GM19035 (cell line): ENCODE measurements around the gene PRKN.

Experiments
- ATAC-seq: cut with Tn5 transposase; IDR thresholded peaks from one replicate; pipeline ENCODE4 v1.9.1; 2021; ENCODE audit not compliant: unreplicated experiment

Gene PRKN

DNA sequence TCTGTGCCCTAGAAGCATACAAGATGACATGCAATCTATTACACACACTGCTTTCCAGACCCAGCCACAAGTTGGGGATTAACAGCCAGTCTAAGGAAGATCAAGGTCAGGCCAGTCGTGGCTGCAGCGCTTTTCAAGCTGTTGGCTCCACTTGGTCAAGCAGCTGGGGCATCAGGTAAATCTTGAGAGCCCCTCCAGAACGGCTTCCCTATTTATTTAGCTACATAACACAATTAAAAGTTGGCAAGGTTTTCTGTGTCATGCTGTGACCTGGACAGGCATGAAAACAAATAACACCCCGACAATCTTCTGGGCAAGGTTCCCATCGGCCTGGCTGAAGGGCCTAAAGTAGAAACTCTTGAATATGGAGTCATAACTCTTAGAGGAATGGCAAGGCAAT lies 524.3 kb downstream of the PRKN start:
- ATAC-seq: no peak

DNA sequence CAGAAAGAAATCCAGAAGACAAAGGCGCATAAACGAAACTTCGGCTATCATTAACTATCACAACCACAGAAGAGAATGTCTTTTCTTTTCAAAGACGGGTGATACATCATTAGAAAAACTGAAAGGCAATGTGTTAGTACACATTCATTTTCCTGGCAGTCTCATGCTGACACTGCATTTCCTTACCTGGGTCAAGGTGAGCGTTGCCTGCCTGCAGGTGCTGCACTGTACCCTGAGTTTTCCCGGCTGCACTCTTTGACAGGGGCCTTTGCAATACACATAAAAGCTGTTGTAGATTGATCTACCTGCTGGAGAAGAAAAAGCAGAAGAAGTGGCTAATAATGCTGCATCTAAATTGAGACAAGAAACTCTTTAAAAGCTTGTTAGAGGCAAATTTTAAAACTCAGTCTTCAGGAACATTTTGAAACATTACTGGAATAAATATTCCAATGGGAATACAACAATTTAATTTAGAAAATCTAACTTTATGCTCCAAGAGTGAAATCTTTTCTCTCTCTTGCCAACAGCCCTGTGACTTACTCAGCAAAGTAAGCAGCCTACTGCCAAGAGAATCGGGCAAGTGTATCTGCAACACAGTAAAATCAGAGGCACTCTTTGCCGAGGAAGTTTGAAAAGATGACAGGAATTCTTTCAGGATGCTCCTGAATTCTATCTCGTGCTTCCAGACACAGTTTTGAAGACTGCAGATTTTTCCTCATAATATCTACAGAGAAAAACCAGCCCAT lies 526.4 kb downstream of the PRKN start:
- ATAC-seq: no peak

DNA sequence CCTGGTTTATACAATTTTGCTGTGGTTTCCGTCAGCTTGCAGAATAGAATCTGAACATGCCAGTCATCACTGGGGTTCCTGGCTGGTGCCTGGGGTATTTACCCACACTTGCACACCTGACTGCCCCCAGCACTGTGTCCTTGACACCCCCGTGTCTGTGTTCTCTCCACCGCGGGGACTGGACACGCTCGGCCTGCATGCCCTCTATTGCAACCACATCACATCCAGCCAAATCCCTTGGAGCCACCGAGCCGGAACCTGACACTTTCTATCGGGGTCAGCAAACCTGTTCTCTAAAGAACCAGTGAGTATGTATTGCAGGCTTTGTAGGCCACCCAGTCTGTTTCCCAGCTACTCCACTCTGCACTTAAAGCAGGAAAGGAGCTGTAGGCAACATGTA lies 527.5 kb downstream of the PRKN start:
- no peak for ATAC-seq

DNA sequence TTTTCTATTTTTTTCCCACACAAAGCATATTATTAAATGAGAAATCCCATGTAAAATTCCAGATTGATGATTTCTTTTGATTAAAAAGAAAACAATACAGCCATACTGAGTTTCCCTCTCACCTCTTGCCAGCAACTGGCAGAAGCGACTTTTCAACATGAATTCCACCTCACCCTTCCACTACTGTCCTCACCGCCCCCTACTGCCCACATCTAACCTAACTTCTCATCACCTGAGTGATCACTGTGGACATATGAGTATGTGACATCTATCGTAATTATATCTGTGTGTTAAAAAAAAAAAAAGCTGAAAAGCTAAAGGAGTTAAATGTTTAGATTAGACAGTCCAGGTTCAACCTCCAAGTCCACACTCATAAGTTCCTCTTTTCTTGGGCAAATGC lies 528.6 kb downstream of the PRKN start:
- no peak for ATAC-seq

DNA sequence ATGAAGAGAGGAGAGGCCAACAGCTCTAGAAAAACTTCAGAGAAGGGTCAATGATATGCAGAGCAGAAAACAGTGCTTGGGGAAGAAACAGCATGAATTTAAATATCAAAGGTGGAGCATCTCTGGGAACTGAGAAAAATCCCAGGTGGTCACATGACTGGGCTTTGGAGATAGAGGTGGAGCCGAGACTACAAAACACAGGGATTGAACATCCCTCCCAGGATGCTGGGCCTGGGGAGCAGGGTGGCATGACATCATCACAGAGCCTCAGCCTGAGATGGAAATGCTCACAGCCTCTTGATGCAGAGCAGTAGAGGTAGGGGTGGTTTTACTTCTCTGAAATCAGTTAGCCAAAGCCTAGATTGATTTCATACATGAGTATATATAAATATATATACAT lies 529.5 kb downstream of the PRKN start:
- no peak for ATAC-seq

DNA sequence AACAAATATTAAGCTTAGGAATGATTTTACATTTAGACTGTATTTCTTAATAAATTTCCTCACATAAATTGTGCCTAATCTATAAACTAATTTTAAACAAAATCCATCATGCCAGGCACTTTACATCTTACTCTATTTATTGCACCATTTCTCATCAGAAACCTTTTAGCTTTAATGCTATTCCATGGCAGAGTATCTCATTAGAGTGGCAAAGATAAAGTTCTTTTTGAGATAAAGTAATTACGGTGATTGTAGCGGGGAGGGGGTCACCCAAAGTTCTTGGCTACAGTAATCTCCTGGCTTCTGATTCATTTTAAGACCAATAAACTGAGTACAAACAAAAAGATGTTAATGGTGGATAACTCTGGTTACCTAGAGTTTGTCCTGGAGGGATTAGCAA lies 532.1 kb downstream of the PRKN start:
- ATAC-seq: no peak

DNA sequence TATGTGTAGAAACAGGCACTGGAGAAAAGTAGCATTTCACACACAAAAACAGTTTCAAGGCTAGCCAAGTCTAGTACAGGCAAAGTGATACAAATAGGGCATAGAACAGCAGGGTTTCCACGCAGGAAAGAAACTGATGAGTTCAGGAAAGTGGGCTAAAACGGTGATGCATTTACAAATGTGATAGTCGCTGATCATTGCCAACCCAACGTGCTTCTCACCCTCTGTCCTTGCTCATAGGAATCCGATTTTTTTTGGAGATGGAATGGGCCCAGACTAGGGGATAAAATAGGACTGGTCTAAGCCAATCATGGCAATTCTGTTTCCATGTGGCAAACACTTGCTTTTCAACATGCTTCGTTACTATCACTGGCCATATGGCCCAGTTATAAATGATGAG lies 536.6 kb downstream of the PRKN start:
- ATAC-seq: no peak

DNA sequence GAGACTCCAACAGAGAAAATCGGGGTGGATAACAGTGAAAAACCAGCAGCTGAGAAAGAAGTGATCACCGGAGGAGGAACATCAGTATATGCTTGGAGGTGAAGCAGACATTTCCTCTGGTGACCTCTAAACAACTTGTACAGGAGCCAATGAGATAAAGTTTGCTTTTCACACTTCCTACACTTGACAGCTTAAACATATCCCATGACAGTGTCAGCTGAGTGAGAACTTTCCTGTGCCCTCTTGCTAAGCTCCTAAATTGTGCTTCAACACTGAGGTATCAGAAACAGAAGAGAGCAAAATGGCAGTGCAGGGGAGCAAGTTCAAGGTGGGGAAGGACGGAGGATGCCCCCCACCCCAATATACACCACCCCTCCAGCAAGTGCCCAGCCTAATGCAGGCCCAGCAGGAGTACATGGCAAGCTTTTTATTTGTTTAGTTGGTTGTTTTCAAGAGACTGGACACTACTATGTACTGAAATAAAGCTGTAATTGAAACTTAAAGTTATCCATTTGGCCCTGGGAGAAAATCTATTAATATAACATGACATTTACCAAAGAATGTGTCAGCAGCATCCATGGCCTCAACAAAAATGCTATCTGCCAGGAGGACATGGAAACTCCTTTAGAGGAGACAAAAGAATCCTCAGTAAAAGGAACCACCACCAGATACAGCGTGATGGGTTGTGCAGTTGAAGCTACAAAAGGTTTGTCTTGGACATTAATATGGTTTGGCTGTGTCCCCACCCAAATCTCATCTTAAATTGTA lies 540.2 kb downstream of the PRKN start:
- no peak for ATAC-seq

DNA sequence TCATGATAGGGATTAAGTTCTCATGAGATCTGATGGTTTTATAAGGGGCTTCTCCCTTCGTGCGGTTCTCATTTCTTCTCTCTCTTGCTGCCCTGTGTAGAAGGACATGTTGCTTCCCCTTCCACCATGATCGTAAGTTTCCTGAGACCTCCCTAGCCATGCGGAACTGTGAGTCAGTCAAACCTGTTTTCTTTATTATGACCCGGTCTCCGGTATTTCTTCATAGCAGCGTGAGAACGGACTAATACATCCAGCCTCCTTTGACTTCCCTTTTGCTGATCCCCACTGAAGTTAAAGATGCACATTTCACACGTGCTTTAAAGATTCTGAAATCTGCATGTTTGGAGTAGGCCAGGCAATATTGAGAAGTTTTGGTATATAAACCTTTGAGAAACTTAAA lies 543.1 kb downstream of the PRKN start:
- no peak for ATAC-seq

DNA sequence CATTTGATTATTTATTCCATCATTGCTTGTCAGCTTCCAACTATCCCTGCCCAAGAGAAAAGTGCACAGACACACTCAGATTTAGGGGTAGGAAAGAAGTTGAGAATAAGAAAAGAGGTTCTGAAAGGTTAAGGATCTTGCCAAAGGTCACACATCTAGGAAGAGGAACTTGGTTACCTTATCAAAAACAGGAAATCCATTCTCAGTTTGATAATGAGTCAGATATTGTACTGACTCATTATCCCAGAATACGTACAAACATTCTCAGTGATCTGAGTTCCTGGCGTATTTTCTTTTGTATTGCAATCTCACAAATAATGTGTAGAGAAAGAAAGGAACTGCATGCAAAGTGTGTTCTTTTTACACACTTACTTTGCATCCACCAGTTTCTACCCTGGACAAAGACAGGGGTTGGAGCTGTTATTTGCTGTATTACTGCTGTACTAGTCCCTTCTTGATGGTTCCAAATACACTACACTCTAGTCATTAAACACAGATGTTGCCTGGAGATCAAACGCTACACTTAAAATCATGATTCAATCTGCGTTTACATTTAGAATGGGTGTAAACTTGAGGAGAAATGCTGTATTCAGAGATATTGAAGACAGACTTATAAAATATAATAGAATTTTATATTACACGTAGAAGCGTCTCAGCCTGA lies 545.7 kb downstream of the PRKN start:
- no peak for ATAC-seq

DNA sequence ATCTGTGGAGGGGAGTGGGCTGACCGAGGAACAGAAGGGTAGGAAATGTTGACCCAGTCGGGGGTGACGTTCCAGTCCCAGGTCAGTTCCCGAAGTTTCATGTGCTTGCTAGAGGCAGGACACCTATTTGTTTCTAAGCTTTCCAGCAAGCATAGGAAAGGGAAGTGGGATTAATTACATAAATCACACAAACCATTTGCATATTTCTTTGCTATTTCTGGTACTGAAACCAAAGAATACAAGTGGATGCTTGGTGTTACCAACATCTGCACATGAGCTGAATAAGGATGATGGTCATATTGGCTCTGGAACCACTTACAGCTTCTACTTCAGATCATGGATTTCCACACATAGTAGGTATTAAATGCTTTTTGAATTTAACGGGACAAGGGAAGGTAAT lies 546.5 kb downstream of the PRKN start:
- ATAC-seq: no peak

DNA sequence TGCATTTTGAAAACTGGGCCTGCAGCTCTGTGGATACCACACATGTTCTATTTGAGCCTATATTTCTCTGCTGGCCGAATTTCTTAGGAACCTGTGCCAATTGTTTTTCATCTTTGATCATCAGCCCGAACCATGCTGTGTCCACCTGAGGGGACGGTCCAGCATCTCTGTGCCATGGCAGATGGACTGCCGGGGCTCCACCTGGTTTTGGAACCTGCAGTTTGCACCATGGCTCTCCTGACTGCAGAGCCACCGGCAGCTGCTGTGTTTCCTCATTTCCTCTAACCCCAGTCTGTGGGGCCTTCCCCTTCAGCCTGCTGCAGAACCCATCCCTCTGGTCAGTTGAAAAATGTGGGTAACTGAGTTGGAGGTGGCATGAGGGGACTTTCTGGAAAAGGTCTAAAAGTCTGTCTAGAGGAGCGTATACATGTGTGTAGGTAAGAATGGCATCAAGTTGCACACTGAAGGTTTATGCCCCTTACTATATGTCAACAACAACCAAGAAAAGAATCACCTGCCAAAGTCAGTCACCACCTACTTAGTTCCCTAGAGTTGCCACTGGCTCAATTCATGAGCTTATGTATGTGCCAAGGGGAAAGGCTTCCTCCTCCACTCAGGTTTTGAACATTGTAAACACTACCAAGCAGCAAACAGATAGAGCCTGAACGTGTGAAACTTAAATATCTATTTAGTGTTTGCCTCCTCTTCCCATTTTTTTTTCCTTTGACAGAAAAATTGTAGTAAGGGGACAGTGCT lies 548.2 kb downstream of the PRKN start:
- no peak for ATAC-seq

DNA sequence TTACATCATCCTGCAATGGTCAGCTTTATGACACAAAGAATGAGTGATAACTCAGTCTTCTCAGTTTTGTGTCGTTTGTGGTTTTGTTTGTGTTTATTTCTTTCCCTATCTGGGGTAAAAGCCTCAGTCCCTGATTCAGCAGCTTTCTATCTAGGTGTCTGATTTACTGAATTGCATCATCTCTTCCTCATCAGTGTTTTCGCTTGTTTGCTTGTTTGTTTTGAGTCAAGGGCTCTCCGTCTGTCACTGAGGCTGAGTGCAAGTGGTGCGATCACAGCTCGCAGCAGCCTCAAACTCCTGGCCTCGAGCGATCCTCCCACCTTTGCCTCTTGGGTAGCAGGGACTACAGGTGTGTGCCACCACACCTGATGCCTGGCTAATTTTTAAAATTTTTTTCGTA lies 548.9 kb downstream of the PRKN start:
- no peak for ATAC-seq

DNA sequence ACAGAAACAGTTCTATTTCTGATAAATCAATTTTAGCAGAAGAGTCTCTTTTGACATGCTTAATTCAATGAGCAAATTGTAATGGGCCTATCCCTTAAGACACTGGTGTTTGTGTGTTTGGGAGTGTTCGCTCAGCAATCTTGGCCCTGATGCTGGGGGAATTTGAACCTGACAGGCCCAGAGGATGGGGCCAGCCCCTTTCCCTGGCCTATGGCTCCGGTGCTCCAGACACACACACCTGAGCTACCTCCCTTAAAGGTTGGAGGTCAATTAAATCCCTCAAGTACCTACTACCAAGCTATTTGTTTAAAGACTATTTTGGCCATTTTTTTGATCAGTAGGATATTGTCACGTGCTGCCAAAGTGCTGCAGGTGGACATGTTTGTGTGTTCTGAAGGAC lies 549.3 kb downstream of the PRKN start:
- ATAC-seq: no peak

DNA sequence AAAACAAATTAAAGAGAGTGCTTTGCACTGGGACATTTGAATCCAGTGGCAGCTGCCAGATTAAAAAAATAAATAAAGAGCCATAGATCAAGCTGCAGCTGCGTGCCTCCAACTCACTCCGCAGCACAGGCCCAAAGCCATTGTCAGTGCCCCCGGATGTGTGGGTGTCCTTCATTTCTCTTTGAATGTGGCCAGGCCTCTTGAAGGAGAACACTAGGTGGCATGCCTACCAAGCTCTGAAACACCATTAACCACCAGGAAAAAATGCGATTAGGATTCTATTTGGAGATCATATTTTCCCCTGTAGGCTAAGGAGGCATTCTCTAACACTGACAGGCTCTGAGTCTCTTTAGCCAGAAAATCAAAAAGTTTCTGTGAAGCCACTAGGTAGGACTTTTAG lies 549.8 kb downstream of the PRKN start:
- ATAC-seq: no peak

DNA sequence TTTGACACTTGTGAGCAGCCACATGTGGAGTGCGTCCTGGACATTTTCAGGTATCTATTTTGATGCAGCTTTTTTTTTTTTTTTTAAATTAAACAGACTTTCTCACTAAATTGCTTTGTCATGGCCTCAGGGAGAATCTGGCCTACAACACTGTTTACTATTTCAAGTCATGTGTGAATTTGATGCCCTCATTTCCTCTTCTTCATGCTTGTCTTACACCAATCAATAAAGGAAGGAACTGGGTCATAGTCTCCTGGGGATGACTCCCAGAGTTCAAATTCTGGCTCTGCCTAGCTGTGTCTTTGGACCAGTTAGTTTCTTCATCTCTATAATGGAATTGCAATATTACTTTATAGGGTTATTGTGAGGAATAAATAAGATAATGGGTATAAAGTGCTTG lies 554.1 kb downstream of the PRKN start:
- no peak for ATAC-seq

DNA sequence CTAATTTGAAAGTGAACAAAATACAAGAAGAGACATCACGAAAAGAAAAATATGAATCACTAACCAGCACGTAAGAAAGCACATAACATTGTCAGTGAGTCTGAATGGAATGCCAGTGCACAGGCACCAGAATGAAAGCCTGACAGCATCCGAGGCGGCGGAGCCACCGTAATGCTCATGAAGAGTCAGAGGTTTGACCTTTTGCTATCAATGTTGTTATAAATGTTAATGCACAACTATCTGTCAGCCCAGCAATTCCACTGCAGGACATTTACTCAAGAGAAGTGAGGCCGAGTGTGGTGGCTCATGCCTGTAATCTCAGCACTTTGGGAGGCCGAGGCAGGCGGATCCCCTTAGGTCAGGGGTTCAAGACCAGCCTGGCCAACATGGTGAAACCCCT lies 562.1 kb downstream of the PRKN start:
- ATAC-seq: no peak

DNA sequence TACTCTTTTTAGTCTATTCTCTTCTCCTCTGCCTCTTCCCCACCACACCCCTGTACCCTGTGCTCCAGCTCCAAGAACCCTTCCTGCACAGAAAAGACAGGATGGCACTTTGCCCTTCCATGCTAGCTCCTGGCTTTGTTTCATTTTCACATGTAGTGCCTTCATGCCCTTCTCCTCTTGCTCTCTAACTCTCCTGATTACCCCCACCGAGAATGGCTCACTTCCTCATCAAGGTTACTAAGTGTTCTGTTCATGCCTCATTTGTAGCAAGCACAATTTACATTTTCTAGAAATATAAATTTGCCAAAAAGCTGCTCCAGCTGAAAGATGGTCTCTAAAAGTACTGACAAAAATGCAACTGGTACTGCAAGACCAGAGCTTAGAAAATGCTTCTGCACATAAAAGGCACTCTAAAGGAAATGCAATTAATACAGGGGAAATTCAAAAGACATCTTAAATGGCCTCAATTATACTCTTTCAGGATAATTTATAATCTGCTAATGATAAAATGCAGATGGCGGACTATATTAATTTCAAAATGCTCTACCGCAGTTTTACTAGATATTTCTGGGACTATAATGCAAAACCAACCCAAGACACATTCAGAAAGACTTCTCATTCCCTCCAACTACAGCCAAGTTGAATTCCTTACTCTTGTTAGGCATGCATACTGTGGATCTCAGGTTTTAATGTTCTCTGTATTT lies 570.2 kb downstream of the PRKN start:
- peak; percentile 71 for ATAC-seq

DNA sequence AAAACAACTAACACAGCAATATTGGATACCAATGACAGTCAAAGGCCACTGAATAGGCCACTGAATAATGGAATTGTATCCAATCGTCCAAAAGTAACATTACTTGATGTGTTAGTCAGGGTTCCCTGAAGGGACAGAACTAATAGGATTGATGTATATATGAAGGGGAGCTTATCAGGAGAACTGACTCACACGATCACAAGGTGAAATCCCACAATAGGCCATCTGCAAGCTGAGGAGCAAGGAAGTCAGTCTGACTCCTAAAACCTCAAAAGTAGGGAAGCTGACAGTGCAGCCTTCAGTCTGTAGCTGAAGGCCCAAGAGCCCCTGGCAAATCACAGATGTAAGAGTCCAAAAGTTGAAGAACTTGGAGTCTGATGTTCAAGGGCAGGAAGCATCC lies 571.4 kb downstream of the PRKN start:
- ATAC-seq: no peak

DNA sequence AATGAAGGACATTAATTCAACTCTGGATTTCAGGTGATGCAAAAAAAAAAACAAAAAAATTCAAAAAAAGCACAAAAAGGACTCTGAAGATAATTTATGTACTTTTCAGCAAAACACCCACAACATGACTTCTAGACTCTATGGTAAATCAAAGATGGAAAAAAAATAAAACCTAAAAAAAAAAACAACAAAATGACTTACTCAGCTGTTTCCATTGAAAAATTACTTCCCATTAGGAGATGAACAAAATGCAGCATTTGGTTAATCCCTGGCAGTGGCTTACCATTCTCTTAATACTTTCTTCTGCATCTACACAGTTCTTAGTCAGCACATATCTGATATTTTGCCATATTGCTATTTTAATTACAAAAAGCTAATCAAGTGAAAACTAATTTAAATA lies 572.6 kb downstream of the PRKN start:
- no peak for ATAC-seq

DNA sequence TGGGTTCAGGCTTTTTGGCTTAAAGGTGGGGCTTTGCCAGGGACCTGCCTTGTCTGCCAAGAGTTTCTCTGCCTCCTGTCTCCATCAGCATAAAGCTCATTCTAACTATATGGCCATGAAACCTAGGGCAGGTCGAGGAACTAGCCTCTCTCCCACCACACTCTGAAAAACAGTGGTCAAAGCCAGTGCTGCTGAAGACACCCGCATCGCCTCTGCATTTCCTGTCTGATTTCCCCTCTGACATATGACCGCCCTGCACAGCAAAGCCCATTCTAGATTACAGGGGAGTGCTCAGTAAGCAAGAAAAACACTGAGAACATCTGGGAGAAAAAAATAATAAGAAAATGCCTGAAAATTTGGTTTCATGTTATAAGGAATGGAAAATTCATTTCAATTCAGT lies 573.6 kb downstream of the PRKN start:
- no peak for ATAC-seq
